CD4-positive, alpha-beta T cell (primary cell): ENCODE results near the gene FBN1. TPM values are rescaled to one million over a fixed set of nuclear protein-coding genes. Genes with fewer than 3 reads are reported as not detected.

Experiments used
- ATAC-seq: fragments of 200-7000 bp; cut with Tn5 transposase; one replicate; pipeline ENCODE4 v1.10.0; 2022; ENCODE audit warnings: mild to moderate bottlenecking; ENCODE audit not compliant: poor library complexity
- CTCF ChIA-PET: fragments of 350-600 bp; sonication (Branson Sonifier 250); formaldehyde crosslinking; loops from one replicate; lab custom pipeline; 2021; ENCODE audit warnings: antibody characterized with exemption, inconsistent platforms; lab: Charles Lee
- POLR2A ChIA-PET: fragments of 350-600 bp; sonication (Branson Sonifier 250); formaldehyde crosslinking; loops from one replicate; lab custom pipeline; 2021; ENCODE audit warnings: antibody characterized with exemption, inconsistent platforms; lab: Charles Lee
- DNase-seq, 14 experiments: peaks; one replicate each; pipeline ENCODE4 v3.0.0-alpha.2; 2013 to 2020; ENCODE audit warnings: mixed read lengths in 2 of 14
- H3K27ac ChIP-seq, 2 donors: one replicate each; pipeline versions ENCODE4 v1.5.1 to v1.7.0; 2013; ENCODE audit warnings: low read length in 2 of 2, low read depth in 1 of 2, mild to moderate bottlenecking in 1 of 2
- H3K27me3 ChIP-seq, 2 experiments: 1 replicate in 1 of 2; 2 replicates in 1 of 2; pipeline versions ENCODE4 v1.6.1 to v1.7.0; 2013; ENCODE audit warnings: low read length in 2 of 2, control low read depth in 1 of 2, mild to moderate bottlenecking in 1 of 2, moderate library complexity in 1 of 2; ENCODE audit not compliant: insufficient read depth in 2 of 2, control insufficient read depth in 1 of 2
- H3K36me3 ChIP-seq: one replicate; pipeline ENCODE4 v1.6.1; 2013; ENCODE audit warnings: low read length, control low read depth; ENCODE audit not compliant: insufficient read depth
- H3K4me1 ChIP-seq: one replicate; pipeline ENCODE4 v1.6.1; 2013; ENCODE audit warnings: low read length, control low read depth; ENCODE audit not compliant: insufficient read depth
- H3K4me3 ChIP-seq: one replicate; pipeline ENCODE4 v1.5.1; 2013; ENCODE audit warnings: mild to moderate bottlenecking, low read length, moderate library complexity
- H3K9me3 ChIP-seq, 2 experiments: 1 replicate in 1 of 2; 2 replicates in 1 of 2; pipeline versions ENCODE4 v1.6.1 to v1.7.0; 2013; ENCODE audit warnings: low read length in 2 of 2, mild to moderate bottlenecking in 2 of 2, control low read depth in 1 of 2, moderate library complexity in 1 of 2; ENCODE audit not compliant: control insufficient read depth in 1 of 2, insufficient read depth in 1 of 2
- H3K27ac Mint-ChIP-seq: one replicate; pipeline ENCODE4 v1.8.0; 2020; ENCODE audit warnings: mixed read lengths
- H3K27me3 Mint-ChIP-seq: one replicate; pipeline ENCODE4 v1.8.0; 2021; ENCODE audit warnings: mixed read lengths
- H3K36me3 Mint-ChIP-seq: one replicate; pipeline ENCODE4 v1.8.0; 2021; ENCODE audit warnings: low read depth, mixed read lengths
- H3K4me1 Mint-ChIP-seq: one replicate; pipeline ENCODE4 v1.8.0; 2021; ENCODE audit warnings: low read depth, mixed read lengths
- H3K4me3 Mint-ChIP-seq: one replicate; pipeline ENCODE4 v1.8.0; 2020; ENCODE audit warnings: mild to moderate bottlenecking, mixed read lengths
- H3K9me3 Mint-ChIP-seq: one replicate; pipeline ENCODE4 v1.8.0; 2020; ENCODE audit warnings: mixed read lengths
- intact Hi-C, 2 experiments: fragments of 100-400 bp; cut with DNase I in 1 of 2; cut with micrococcal nuclease in 1 of 2; formaldehyde crosslinking; loops; one replicate each; pipeline versions ENCODE4 v1.15.1 to v1.9.0; 2023 to 2025; cut with DNase I, micrococcal nuclease
- total RNA-seq, 174 experiments: library from RNA in 2 of 174; stranded (reverse) in 2 of 174; gene quantifications; one replicate each; pipeline ENCODE4 v1.2.3 and lab custom pipeline; 2021 to 2026
- TF ChIP-seq, protein P1 (sequence below): fragments of 200-600 bp; IDR thresholded peaks from one replicate; pipeline ENCODE4 v1.8.0; 2022; ENCODE audit warnings: antibody characterized with exemption, mild to moderate bottlenecking

Gene FBN1
- total RNA-seq, 2 experiments from 2014 or later = 0.11 to 0.25 TPM

DNA sequence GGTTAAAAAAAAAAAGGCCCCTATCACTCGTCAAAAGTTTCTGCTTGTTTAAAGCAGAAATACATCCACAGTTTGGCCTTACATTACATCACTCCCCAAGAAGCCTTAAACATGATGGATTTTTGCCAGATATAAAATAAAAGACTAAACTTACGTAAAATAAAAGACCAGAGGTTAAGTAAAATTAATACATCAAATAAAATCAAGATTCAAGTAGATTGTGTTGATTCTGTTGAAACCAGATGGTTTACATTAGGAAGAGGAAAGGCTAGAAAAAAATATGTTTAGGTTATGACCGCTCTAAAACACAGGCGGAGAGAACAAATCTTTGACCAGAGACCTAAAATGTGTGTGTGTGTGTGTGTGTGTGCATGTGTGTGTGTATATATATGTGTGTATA is 210.2 kb downstream of the FBN1 start:
- no peak for ATAC-seq
- Mint-ChIP-seq H3K4me3 (no peak overlapping the region), H3K9me3 (no peaks in the 10 kb centered on the region), H3K27ac (no peak overlapping the region), H3K4me1 (no peaks in the 10 kb centered on the region), H3K36me3 (no peaks in the 10 kb centered on the region), H3K27me3 (no peaks in the 10 kb centered on the region)
- Histone ChIP-seq H3K27me3 (no peaks in the 10 kb centered on the region), H3K36me3 (no peaks in the 10 kb centered on the region), H3K4me1 (no peaks in the 10 kb centered on the region), H3K4me3 (no peak overlapping the region), H3K27ac (no peak overlapping the region), H3K9me3 (no peaks in the 10 kb centered on the region)
- TF ChIP-seq, protein P1, sequence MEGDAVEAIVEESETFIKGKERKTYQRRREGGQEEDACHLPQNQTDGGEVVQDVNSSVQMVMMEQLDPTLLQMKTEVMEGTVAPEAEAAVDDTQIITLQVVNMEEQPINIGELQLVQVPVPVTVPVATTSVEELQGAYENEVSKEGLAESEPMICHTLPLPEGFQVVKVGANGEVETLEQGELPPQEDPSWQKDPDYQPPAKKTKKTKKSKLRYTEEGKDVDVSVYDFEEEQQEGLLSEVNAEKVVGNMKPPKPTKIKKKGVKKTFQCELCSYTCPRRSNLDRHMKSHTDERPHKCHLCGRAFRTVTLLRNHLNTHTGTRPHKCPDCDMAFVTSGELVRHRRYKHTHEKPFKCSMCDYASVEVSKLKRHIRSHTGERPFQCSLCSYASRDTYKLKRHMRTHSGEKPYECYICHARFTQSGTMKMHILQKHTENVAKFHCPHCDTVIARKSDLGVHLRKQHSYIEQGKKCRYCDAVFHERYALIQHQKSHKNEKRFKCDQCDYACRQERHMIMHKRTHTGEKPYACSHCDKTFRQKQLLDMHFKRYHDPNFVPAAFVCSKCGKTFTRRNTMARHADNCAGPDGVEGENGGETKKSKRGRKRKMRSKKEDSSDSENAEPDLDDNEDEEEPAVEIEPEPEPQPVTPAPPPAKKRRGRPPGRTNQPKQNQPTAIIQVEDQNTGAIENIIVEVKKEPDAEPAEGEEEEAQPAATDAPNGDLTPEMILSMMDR = no peak
- CTCF ChIA-PET = no interaction called here
- POLR2A ChIA-PET = no interaction called here
- no peak for DNase-seq
- intact Hi-C loops = no loop called here

DNA sequence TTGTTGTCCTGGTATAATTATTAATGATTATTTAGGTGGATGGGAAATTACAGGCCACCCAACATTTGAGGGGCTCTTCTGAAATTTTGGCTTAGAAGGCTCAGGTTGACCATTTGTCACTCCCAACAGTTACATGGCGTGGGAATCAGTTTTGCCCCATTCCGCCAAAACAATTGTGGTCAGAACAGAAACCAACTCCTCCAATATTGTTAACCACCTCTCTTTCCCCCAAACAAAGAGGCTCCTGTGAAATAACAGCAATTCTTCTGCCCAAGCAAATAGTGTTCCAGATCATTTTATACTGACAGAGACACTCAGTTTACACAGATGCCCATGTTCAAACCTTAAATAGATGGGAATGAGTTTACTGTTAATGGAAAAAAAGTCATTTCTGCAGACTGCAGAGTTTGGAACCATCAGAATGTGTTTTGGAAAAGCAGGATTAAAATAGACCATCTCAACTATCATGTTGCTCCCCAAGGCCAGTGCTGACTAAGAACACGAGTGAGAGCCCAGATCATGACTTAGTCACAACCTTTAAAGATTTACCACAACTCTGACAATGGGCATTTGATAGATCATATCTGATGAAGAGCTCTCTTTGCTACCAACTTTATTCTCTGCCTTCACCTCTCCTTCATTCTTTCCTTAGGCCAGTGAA is 212.2 kb downstream of the FBN1 start:
- ChIA-PET CTCF (no interaction called here), POLR2A (no interaction called here)
- no peak overlapping the region for H3K27ac Mint-ChIP-seq
- intact Hi-C loops = no loop called here
- DNase-seq = no peak
- H3K4me3 Mint-ChIP-seq = no peak overlapping the region
- no peaks in the 10 kb centered on the region for H3K27me3 Mint-ChIP-seq
- no peak overlapping the region for H3K27ac ChIP-seq
- H3K27me3 ChIP-seq = no peaks in the 10 kb centered on the region
- H3K4me1 Mint-ChIP-seq = no peaks in the 10 kb centered on the region
- H3K9me3 Mint-ChIP-seq = no peaks in the 10 kb centered on the region
- TF ChIP-seq, protein P1 = no peak
- no peaks in the 10 kb centered on the region for H3K36me3 Mint-ChIP-seq
- H3K4me3 ChIP-seq = no peak overlapping the region
- no peaks in the 10 kb centered on the region for H3K4me1 ChIP-seq
- ATAC-seq = no peak
- no peaks in the 10 kb centered on the region for H3K9me3 ChIP-seq
- no peaks in the 10 kb centered on the region for H3K36me3 ChIP-seq

DNA sequence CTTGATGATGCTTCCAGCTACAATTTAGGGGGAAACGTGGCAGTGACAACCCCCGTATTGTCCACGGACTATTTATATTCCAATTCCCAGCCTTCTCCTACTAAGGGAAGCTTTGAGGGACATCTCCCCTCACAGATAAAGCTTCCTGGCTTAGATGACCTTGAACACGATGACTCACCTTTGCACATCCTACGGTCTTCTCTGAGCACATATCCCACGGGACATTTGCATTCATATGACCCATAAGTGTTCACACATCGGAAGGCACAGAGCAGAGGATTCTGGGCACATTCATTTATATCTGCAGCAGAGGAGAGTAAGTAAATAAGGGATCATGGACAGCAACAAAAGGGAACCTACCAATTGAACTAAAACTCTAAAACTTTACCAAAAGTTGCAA is 212.8 kb downstream of the FBN1 start:
- POLR2A ChIA-PET = no interaction called here
- no peak overlapping the region for H3K27ac Mint-ChIP-seq
- TF ChIP-seq, protein P1 = no peak
- no peak for DNase-seq
- H3K4me3 Mint-ChIP-seq = no peak overlapping the region
- no peaks in the 10 kb centered on the region for H3K9me3 Mint-ChIP-seq
- no peak overlapping the region for H3K27ac ChIP-seq
- no peaks in the 10 kb centered on the region for H3K4me1 Mint-ChIP-seq
- H3K9me3 ChIP-seq = no peaks in the 10 kb centered on the region
- H3K27me3 ChIP-seq = no peaks in the 10 kb centered on the region
- CTCF ChIA-PET = no interaction called here
- no peak overlapping the region for H3K4me3 ChIP-seq
- H3K36me3 Mint-ChIP-seq = no peaks in the 10 kb centered on the region
- intact Hi-C loops = no loop called here
- no peaks in the 10 kb centered on the region for H3K36me3 ChIP-seq
- ATAC-seq = no peak
- no peaks in the 10 kb centered on the region for H3K27me3 Mint-ChIP-seq
- H3K4me1 ChIP-seq = no peaks in the 10 kb centered on the region
